Measurements from ENCODE around the gene OST4.

Gene OST4

DNA sequence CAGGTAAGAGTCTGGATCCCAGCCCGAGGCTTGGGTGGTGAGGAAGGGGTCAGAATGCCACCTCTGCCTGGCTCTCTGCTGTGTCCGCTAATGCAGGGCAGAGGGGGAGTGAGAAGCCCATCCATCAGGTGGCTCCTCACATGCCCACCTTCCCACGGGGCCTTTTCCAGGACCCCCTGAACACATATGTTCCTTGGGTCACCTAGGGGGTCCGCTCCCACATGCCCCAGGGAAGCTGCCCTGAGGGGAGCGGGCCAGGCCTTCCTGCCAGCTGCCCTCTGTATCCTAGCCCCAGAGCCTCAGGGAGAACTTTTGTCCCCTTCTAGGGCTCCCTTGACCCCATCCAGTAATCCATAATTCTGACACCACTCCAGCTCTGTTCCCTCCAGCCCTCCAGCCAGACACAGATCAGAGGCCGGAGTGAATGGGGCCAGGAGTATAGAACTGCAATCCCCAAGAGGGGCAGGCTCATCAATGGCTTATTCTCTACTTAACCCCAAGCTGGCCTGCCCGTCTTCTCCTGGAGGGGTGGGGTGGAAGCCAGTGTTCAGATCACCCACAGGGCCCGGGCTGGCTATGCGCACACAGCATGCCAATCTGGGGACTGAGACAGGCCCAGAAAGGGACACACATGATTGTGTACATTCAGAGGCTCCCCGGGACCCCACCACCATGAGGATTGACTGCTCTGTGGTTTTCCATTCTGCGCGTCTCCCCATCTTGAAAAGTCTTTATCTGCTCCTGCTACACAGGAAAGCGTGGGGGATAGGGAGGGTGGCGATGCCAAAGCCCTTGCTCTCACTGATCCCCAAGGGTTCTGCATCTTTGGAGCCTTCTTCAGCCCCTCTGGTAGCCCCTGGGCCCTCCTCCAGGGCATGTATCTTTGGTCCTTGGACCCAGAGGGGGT, 8.0 kb upstream of the OST4 start:
- Histone ChIP-seq H3K9me2 (replicated peaks; ENCODE audit: insufficient read depth, low read length) (no peaks in the 10 kb centered on the region), H3K4me1 (ENCODE audit: low read length) (peaks cover 53% of the 10 kb centered on the region), H3F3A (ENCODE audit: insufficient read depth, low read length) (peaks cover 33% of the 10 kb centered on the region), H3K4me2 (ENCODE audit: low read depth, low read length) (peak overlapping the region; percentile 51), H3K4me3 (ENCODE audit: low read length) (peak overlapping the region; percentile 57), H4K20me1 (ENCODE audit: insufficient read depth, low read length) (no peaks in the 10 kb centered on the region), H3K27ac (ENCODE audit: low read length) (peak overlapping the region; percentile 63; the same call in 1 of the 2 replicates), H3K9me3 (replicated peaks; ENCODE audit: insufficient read depth, low read length) (no peaks in the 10 kb centered on the region), H2AFZ (ENCODE audit: low read length) (no peak overlapping the region), H3K79me2 (ENCODE audit: low read length) (peaks cover 23% of the 10 kb centered on the region), H3K9ac (ENCODE audit: low read length) (peak overlapping the region; percentile 60; the same call in 1 of the 2 replicates), H3K36me3 (replicated peaks; ENCODE audit: insufficient read depth, low read length) (no peaks in the 10 kb centered on the region), H3K27me3 (replicated peaks; ENCODE audit: insufficient read depth, low read length) (no peaks in the 10 kb centered on the region)
- TF ChIP-seq EZH2 (optimal IDR thresholded peaks at IDR 0.05; ENCODE audit: low read depth, low read length) (no peak), EZH2phosphoT487 (IDR thresholded peaks at IDR 0.05; ENCODE audit: low read length) (no peak)
- TF ChIP-seq, protein P1, sequence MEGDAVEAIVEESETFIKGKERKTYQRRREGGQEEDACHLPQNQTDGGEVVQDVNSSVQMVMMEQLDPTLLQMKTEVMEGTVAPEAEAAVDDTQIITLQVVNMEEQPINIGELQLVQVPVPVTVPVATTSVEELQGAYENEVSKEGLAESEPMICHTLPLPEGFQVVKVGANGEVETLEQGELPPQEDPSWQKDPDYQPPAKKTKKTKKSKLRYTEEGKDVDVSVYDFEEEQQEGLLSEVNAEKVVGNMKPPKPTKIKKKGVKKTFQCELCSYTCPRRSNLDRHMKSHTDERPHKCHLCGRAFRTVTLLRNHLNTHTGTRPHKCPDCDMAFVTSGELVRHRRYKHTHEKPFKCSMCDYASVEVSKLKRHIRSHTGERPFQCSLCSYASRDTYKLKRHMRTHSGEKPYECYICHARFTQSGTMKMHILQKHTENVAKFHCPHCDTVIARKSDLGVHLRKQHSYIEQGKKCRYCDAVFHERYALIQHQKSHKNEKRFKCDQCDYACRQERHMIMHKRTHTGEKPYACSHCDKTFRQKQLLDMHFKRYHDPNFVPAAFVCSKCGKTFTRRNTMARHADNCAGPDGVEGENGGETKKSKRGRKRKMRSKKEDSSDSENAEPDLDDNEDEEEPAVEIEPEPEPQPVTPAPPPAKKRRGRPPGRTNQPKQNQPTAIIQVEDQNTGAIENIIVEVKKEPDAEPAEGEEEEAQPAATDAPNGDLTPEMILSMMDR (IDR thresholded peaks at IDR 0.05; ENCODE audit: low read length) = no peak
- no peak for DNase-seq

DNA sequence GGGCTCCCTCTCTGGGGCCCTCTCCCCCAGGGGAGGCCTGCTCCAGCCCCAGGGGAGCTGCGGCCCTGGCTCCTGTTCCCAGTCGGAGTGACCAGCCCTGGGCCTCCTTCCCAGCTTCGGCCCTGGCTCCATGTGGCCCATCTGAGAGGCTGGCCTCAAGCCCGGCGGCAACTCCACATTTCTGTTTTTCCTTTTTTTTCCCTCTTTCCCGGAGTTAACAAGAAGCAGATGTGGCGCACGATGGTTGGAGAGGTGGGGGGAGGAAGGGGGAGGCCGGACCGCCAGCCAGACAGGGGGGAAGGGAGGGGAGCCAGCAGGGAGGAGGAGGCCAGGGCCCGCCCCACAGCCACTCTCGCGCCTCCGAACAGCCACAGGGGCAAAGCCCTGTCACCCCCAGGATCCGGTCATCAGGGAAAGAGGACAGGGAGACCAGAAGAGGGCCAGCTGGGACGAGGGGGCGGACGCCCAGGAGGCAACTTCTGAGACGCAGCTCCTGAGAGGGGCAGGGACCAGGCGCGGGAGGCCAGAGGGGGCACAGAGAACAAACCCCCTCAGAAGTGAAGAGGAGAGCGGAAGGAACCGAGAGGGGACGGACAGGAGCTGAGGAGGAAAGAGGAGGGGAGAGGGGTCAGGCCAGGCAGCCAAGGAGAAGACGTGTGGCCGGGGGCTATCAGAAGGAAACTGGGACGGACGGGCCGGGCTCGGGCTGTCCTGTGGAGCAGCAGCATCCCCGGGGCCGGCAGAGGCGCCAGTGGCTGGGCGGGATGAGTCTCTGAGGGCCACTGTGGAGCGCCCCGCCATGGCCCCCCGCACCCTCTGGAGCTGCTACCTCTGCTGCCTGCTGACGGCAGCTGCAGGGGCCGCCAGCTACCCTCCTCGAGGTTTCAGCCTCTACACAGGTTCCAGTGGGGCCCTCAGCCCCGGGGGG, 7.1 kb upstream of the OST4 start, which contains the start of gene EMILIN1:
Gene EMILIN1, plus strand, starts transcription at position 349 of the 928 bp plus-strand sequence. Its CDS starts 451 bp downstream, at position 800.
- H4K20me1 ChIP-seq (ENCODE audit: insufficient read depth, low read length) = no peaks in the 10 kb centered on the region
- H3K4me3 ChIP-seq (ENCODE audit: low read length) = peak within 1 kb of the TSS; percentile 57
- no peaks in the 10 kb centered on the region for H3K9me2 ChIP-seq (replicated peaks; ENCODE audit: insufficient read depth, low read length)
- peaks cover 29% of the 10 kb centered on the region for H3F3A ChIP-seq (ENCODE audit: insufficient read depth, low read length)
- H2AFZ ChIP-seq (ENCODE audit: low read length) = peak within 1 kb of the TSS; percentile 44
- H3K36me3 ChIP-seq (replicated peaks; ENCODE audit: insufficient read depth, low read length) = no peaks in the 10 kb centered on the region
- H3K9ac ChIP-seq (ENCODE audit: low read length) = peak within 1 kb of the TSS; percentile 60
- DNase-seq = no peak
- no peaks in the 10 kb centered on the region for H3K9me3 ChIP-seq (replicated peaks; ENCODE audit: insufficient read depth, low read length)
- peaks cover 23% of the 10 kb centered on the region for H3K79me2 ChIP-seq (ENCODE audit: low read length)
- H3K27me3 ChIP-seq (replicated peaks; ENCODE audit: insufficient read depth, low read length) = no peaks in the 10 kb centered on the region
- H3K4me1 ChIP-seq (ENCODE audit: low read length) = peaks cover 60% of the 10 kb centered on the region
- H3K4me2 ChIP-seq (ENCODE audit: low read depth, low read length) = peak within 1 kb of the TSS; percentile 51
- H3K27ac ChIP-seq (ENCODE audit: low read length) = peak within 1 kb of the TSS; percentile 63; the same call in 1 of the 2 replicates
- TF ChIP-seq, protein P1 (IDR thresholded peaks at IDR 0.05; ENCODE audit: low read length) = no peak

DNA sequence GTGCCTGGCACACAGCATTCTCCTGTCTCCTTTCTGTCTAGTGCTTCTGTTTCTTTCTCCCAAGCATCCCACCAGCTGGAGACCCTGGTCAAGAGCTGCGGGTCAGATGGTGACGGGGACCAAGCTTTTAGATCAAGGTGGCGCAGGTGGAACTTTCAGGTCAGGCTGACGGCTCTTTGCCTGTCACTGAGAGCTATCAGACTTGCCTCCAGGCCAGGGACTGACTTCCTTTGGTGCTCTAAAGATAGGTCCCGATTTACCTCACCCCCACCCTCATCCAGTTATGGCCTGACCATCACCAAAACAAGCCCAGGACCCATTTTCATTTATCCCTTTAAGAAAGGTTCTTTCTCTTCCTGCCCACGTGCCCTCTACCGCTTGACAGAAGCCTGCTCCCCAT, 5.8 kb upstream of the OST4 start:
- H3K9me2 ChIP-seq (replicated peaks; ENCODE audit: insufficient read depth, low read length) = no peaks in the 10 kb centered on the region
- peak overlapping the region; percentile 17; the same call in 1 of the 2 replicates for H3K4me3 ChIP-seq (ENCODE audit: low read length)
- peaks cover 29% of the 10 kb centered on the region for H3F3A ChIP-seq (ENCODE audit: insufficient read depth, low read length)
- no peak for TF ChIP-seq EZH2 (optimal IDR thresholded peaks at IDR 0.05; ENCODE audit: low read depth, low read length)
- TF ChIP-seq EZH2phosphoT487 (IDR thresholded peaks at IDR 0.05; ENCODE audit: low read length) = no peak
- H3K9ac ChIP-seq (ENCODE audit: low read length) = peak overlapping the region; percentile 24
- H4K20me1 ChIP-seq (ENCODE audit: insufficient read depth, low read length) = no peaks in the 10 kb centered on the region
- H3K27me3 ChIP-seq (replicated peaks; ENCODE audit: insufficient read depth, low read length) = no peaks in the 10 kb centered on the region
- peaks cover 23% of the 10 kb centered on the region for H3K79me2 ChIP-seq (ENCODE audit: low read length)
- H2AFZ ChIP-seq (ENCODE audit: low read length) = peak overlapping the region; percentile 44
- H3K4me2 ChIP-seq (ENCODE audit: low read depth, low read length) = peak overlapping the region; percentile 51
- H3K27ac ChIP-seq (ENCODE audit: low read length) = peak overlapping the region; percentile 63; the same call in 1 of the 2 replicates
- H3K4me1 ChIP-seq (ENCODE audit: low read length) = peaks cover 62% of the 10 kb centered on the region
- no peaks in the 10 kb centered on the region for H3K36me3 ChIP-seq (replicated peaks; ENCODE audit: insufficient read depth, low read length)
- DNase-seq = peak; percentile 76
- no peaks in the 10 kb centered on the region for H3K9me3 ChIP-seq (replicated peaks; ENCODE audit: insufficient read depth, low read length)
